Activated CD4-positive, alpha-beta T cell treated with anti-CD3 and anti-CD28 coated beads, Interleukin-2, amount 10 ng/mL, durations not matched to agents 7 days and 5 days (primary cell): ENCODE data around the gene GNG8. TPM values are rescaled to one million over a fixed set of nuclear protein-coding genes. Genes with fewer than 3 reads are reported as not detected.
A peak's percentile ranks its signal among the peaks of the same experiment; 100 is the strongest.

Source experiments
- CTCF ChIA-PET: fragments of 350-600 bp; sonication (Branson Sonifier 250); formaldehyde crosslinking; loops from one replicate; lab custom pipeline; 2021; ENCODE audit warnings: antibody characterized with exemption; lab: Charles Lee
- POLR2A ChIA-PET: fragments of 350-600 bp; sonication (Branson Sonifier 250); formaldehyde crosslinking; loops from one replicate; lab custom pipeline; 2021; ENCODE audit warnings: antibody characterized with exemption; lab: Charles Lee
- DNase-seq: peaks from one replicate; pipeline ENCODE4 v3.0.0-alpha.2; 2020
- H3K27ac Mint-ChIP-seq: one replicate; pipeline ENCODE4 v1.8.0; 2021; ENCODE audit warnings: mild to moderate bottlenecking, moderate library complexity, mixed read lengths
- H3K27me3 Mint-ChIP-seq: one replicate; pipeline ENCODE4 v1.8.0; 2021; ENCODE audit warnings: mixed read lengths
- H3K36me3 Mint-ChIP-seq: one replicate; pipeline ENCODE4 v1.8.0; 2021; ENCODE audit warnings: low read depth, mixed read lengths
- H3K4me1 Mint-ChIP-seq: one replicate; pipeline ENCODE4 v1.8.0; 2021; ENCODE audit warnings: mixed read lengths
- H3K4me3 Mint-ChIP-seq: one replicate; pipeline ENCODE4 v1.8.0; 2021; ENCODE audit warnings: mild to moderate bottlenecking, moderate library complexity, mixed read lengths
- H3K9me3 Mint-ChIP-seq: one replicate; pipeline ENCODE4 v1.8.0; 2021; ENCODE audit warnings: mixed read lengths
- total RNA-seq, 2 experiments: library from RNA; stranded (reverse); gene quantifications; one replicate each; pipeline ENCODE4 v1.2.3, GENCODE V29; 2021

The GNG8 gene
- total RNA-seq, 2 experiments from 2014 or later = not detected

DNA sequence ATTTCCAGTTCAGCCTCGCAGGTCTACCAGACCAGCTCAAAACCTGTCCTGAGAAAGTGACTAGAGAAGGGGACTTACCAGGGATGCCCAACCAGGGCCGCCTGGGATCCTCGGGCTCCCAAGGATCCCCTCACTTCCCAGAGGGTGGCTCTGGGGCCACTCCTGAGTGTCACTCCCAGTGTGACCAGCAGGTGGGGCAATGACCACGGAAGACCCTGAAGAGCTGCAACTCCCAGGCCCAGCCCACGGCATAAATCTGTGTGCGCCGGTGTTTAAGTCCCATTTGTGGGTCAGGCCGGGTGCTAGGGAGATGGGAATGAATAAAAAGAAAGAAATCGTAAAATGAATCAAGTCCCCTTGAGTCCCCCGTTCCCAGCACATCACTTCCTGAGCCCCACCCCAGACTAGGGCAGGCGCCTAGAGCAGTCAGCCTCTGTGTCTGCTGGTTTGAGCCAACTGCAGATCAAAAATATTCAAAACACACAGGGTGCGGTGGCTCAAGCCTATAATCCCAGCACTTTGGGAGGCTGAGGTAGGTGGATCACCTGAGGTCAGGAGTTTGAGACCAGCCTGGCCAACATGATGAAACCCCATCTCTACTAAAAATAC, 21.8 kb downstream of the GNG8 start:
- H3K4me3 Mint-ChIP-seq = no peak overlapping the region
- DNase-seq = peak; percentile 83
- H3K4me1 Mint-ChIP-seq = peaks cover 82% of the 10 kb centered on the region
- H3K9me3 Mint-ChIP-seq = no peaks in the 10 kb centered on the region
- peaks cover 21% of the 10 kb centered on the region for H3K36me3 Mint-ChIP-seq
- peak overlapping the region; percentile 79 for H3K27ac Mint-ChIP-seq
- CTCF ChIA-PET = interaction anchor here (0.7 to 6.5 kb wide), 22 partner anchors 8 to 328 kb away, joined by 3 to 78 read pairs (median 4); partner anchors contain the start of genes CALM3, DACT3 and PTGIR
- POLR2A ChIA-PET = interaction anchor here (0.7 kb wide), 2 partner anchors 20 to 47 kb away, joined by 3 read pairs; partner anchors contain the start of gene DACT3
- H3K27me3 Mint-ChIP-seq = no peaks in the 10 kb centered on the region

GRCh38 chr19:46613525-46613924, 22.5 kb downstream of the GNG8 start:
- Mint-ChIP-seq H3K4me3 (no peak overlapping the region), H3K27ac (peak overlapping the region; percentile 88), H3K27me3 (no peaks in the 10 kb centered on the region), H3K4me1 (peaks cover 81% of the 10 kb centered on the region), H3K9me3 (no peaks in the 10 kb centered on the region), H3K36me3 (peaks cover 28% of the 10 kb centered on the region)
- ChIA-PET CTCF (interaction anchor here (0.6 to 6.5 kb wide), 17 partner anchors 8 to 328 kb away, joined by 3 to 78 read pairs (median 5); partner anchors contain the start of genes CALM3 and DACT3), POLR2A (interaction anchor here (0.7 kb wide), 1 partner anchor 20 kb away, joined by 3 read pairs; no protein-coding TSS in a partner anchor)
- DNase-seq = no peak

GRCh38 chr19:46611776-46612175, 24.2 kb downstream of the GNG8 start:
- peaks cover 74% of the 10 kb centered on the region for H3K4me1 Mint-ChIP-seq
- H3K36me3 Mint-ChIP-seq = peaks cover 43% of the 10 kb centered on the region
- no peaks in the 10 kb centered on the region for H3K9me3 Mint-ChIP-seq
- DNase-seq = no peak
- H3K27ac Mint-ChIP-seq = peak overlapping the region; percentile 92
- POLR2A ChIA-PET = interaction anchor here (0.9 to 2.2 kb wide), 2 partner anchors 10 to 49 kb away, joined by 3 to 26 read pairs; partner anchors contain the start of genes CALM3 and DACT3
- H3K4me3 Mint-ChIP-seq = peak overlapping the region; percentile 53
- CTCF ChIA-PET = interaction anchor here (0.6 to 6.5 kb wide), 9 partner anchors 10 to 216 kb away, joined by 3 to 78 read pairs (median 4); partner anchors contain the start of gene DACT3
- no peaks in the 10 kb centered on the region for H3K27me3 Mint-ChIP-seq

DNA sequence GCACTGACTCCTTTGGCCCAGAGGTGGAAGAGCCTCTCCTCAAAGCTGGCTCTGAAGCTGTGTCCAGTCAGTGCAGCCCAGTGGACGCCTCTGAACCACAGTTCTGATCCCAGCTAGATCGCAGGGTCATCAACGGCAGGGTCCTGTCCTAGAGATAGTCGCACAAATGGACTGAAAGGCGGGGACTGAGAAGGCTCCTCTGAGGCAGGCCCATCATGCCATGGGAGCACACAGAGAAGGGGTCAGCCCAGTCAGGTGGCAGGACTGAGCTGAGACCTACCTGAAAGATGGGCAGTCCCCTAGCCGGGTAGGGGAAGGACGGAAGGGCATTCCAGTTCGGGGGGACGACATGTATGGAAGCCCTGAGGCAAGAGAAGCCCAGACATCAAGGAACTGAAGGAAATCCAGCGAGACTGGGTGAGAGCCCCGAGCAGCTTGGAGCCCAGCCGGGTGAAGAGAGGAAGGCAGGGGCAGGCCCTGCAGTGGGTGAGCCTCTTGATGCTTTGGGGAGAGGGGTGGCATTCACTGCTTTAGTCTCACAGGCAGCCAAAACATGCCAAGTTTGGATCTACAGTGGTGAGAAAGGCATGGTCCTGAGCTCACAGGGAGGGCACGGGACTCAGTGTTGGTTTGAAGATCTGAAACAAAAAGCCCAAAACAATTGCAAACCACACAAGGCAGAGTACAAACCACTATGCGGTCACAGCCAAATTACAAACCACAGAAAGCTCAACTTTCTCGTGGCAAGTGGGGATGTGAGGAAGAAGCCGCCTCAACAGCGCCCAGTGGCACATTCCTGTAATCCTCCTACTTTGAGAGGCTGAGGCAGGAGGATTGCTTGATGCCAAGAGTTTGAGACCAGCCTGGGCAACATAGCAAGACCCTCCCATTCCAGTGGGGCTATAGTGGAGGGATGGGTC, 24.9 kb downstream of the GNG8 start:
- H3K27me3 Mint-ChIP-seq = no peaks in the 10 kb centered on the region
- no peaks in the 10 kb centered on the region for H3K9me3 Mint-ChIP-seq
- H3K4me1 Mint-ChIP-seq = peaks cover 75% of the 10 kb centered on the region
- H3K36me3 Mint-ChIP-seq = peaks cover 48% of the 10 kb centered on the region
- peak overlapping the region; percentile 53 for H3K4me3 Mint-ChIP-seq
- DNase-seq = peak; percentile 65
- POLR2A ChIA-PET = interaction anchor here (0.9 to 2.2 kb wide), 2 partner anchors 10 to 51 kb away, joined by 3 to 26 read pairs; partner anchors contain the start of gene CALM3
- H3K27ac Mint-ChIP-seq = peak overlapping the region; percentile 92
- CTCF ChIA-PET = interaction anchor here (0.6 to 6.5 kb wide), 10 partner anchors 9 to 215 kb away, joined by 3 to 78 read pairs (median 6); partner anchors contain the start of genes CALM3 and DACT3

DNA sequence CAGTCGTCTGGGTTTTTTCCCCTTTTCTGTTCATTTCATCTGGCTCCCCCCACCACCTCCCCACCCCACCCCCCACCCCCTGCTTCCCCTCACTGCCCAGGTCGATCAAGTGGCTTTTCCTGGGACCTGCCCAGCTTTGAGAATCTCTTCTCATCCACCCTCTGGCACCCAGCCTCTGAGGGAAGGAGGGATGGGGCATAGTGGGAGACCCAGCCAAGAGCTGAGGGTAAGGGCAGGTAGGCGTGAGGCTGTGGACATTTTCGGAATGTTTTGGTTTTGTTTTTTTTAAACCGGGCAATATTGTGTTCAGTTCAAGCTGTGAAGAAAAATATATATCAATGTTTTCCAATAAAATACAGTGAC, 25.6 kb downstream of the GNG8 start:
- ChIA-PET POLR2A (interaction anchor here (0.9 to 2.2 kb wide), 2 partner anchors 9 to 52 kb away, joined by 3 to 26 read pairs; partner anchors contain the start of gene CALM3), CTCF (interaction anchor here (1.1 to 6.5 kb wide), 6 partner anchors 10 to 214 kb away, joined by 3 to 78 read pairs (median 8); partner anchors contain the start of genes CALM3 and DACT3)
- Mint-ChIP-seq H3K36me3 (peaks cover 54% of the 10 kb centered on the region), H3K4me3 (peak overlapping the region; percentile 53), H3K4me1 (peaks cover 73% of the 10 kb centered on the region), H3K27ac (peak overlapping the region; percentile 92), H3K27me3 (no peaks in the 10 kb centered on the region), H3K9me3 (no peaks in the 10 kb centered on the region)
- no peak for DNase-seq

DNA sequence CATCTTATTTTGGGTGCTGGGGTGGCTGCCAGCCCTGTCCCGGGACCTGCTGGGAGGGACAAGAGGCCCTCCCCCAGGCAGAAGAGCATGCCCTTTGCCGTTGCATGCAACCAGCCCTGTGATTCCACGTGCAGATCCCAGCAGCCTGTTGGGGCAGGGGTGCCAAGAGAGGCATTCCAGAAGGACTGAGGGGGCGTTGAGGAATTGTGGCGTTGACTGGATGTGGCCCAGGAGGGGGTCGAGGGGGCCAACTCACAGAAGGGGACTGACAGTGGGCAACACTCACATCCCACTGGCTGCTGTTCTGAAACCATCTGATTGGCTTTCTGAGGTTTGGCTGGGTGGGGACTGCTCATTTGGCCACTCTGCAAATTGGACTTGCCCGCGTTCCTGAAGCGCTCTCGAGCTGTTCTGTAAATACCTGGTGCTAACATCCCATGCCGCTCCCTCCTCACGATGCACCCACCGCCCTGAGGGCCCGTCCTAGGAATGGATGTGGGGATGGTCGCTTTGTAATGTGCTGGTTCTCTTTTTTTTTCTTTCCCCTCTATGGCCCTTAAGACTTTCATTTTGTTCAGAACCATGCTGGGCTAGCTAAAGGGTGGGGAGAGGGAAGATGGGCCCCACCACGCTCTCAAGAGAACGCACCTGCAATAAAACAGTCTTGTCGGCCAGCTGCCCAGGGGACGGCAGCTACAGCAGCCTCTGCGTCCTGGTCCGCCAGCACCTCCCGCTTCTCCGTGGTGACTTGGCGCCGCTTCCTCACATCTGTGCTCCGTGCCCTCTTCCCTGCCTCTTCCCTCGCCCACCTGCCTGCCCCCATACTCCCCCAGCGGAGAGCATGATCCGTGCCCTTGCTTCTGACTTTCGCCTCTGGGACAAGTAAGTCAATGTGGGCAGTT, 26.2 kb downstream of the GNG8 start:
- POLR2A ChIA-PET = no interaction called here

DNA sequence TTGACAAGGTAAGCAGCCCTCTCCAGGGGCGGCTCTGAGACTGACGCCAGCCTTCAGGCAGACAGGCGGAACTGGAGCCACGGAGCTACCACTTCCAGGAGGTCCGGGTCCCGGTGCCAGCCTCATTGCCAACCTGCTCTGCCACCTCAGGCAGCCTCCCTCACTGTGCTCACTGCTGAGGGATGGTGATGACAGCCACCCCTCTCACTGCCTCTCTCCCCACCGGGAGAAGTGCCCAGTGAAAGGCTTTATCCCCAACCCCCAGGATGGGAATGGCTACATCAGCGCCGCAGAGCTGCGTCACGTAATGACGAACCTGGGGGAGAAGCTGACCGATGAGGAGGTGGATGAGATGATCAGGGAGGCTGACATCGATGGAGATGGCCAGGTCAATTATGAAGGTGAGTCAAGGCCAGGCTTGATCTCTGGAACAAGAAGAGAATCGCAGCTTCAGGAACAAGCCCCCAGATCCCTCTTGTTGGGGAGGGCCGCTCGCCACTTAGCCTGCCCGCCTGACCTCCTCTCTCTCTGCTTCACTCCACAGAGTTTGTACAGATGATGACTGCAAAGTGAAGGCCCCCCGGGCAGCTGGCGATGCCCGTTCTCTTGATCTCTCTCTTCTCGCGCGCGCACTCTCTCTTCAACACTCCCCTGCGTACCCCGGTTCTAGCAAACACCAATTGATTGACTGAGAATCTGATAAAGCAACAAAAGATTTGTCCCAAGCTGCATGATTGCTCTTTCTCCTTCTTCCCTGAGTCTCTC, 27.2 kb downstream of the GNG8 start:
- Mint-ChIP-seq H3K4me3 (no peak overlapping the region), H3K27ac (peak overlapping the region; percentile 47), H3K9me3 (no peaks in the 10 kb centered on the region), H3K4me1 (peaks cover 70% of the 10 kb centered on the region), H3K27me3 (no peaks in the 10 kb centered on the region), H3K36me3 (peaks cover 54% of the 10 kb centered on the region)
- DNase-seq = no peak
- ChIA-PET POLR2A (interaction anchor here (0.5 kb wide), 1 partner anchor 15 kb away, joined by 3 read pairs; no protein-coding TSS in a partner anchor), CTCF (interaction anchor here (0.9 to 1.0 kb wide), 2 partner anchors 8 to 65 kb away, joined by 3 to 4 read pairs; no protein-coding TSS in a partner anchor)

More for the DNA sequence above, 26.2 kb downstream of the GNG8 start:
- H3K36me3 Mint-ChIP-seq = peaks cover 54% of the 10 kb centered on the region
- DNase-seq = no peak
- H3K4me1 Mint-ChIP-seq = peaks cover 73% of the 10 kb centered on the region
- CTCF ChIA-PET = interaction anchor here (0.6 to 6.5 kb wide), 2 partner anchors 35 to 52 kb away, joined by 3 to 78 read pairs; partner anchors contain the start of gene DACT3
- no peaks in the 10 kb centered on the region for H3K9me3 Mint-ChIP-seq
- H3K27ac Mint-ChIP-seq = peak overlapping the region; percentile 33
- no peak overlapping the region for H3K4me3 Mint-ChIP-seq
- H3K27me3 Mint-ChIP-seq = no peaks in the 10 kb centered on the region

DNA sequence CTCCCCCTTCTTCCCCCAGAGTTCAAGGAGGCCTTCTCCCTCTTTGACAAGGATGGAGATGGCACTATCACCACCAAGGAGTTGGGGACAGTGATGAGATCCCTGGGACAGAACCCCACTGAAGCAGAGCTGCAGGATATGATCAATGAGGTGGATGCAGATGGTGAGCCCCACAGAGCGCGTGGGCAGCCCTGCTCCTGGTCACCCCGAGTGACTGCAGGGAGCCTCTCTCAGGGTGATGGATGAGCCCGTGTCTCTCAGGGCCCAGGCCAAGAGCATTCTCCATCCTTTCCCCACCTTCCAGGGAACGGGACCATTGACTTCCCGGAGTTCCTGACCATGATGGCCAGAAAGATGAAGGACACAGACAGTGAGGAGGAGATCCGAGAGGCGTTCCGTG, 27.8 kb downstream of the GNG8 start:
- Mint-ChIP-seq H3K27ac (no peak overlapping the region), H3K9me3 (no peaks in the 10 kb centered on the region), H3K4me1 (peaks cover 70% of the 10 kb centered on the region), H3K4me3 (no peak overlapping the region), H3K36me3 (peaks cover 59% of the 10 kb centered on the region), H3K27me3 (no peaks in the 10 kb centered on the region)
- POLR2A ChIA-PET = no interaction called here
- CTCF ChIA-PET = interaction anchor here (0.6 to 1.0 kb wide), 3 partner anchors 9 to 105 kb away, joined by 3 to 9 read pairs (median 4); no protein-coding TSS in a partner anchor
- DNase-seq = no peak

- H3K4me1 Mint-ChIP-seq = peaks cover 70% of the 10 kb centered on the region
- CTCF ChIA-PET = interaction anchor here (0.6 to 3.6 kb wide), 4 partner anchors 54 to 875 kb away, joined by 3 to 15 read pairs (median 6); partner anchors contain the start of gene DACT3
- H3K27ac Mint-ChIP-seq = no peak overlapping the region
- H3K4me3 Mint-ChIP-seq = no peak overlapping the region
- POLR2A ChIA-PET = no interaction called here
- no peaks in the 10 kb centered on the region for H3K27me3 Mint-ChIP-seq
- peaks cover 66% of the 10 kb centered on the region for H3K36me3 Mint-ChIP-seq
- H3K9me3 Mint-ChIP-seq = no peaks in the 10 kb centered on the region
- no peak for DNase-seq
These were observed 28.6 kb downstream of the GNG8 start for GRCh38 chr19:46607448-46607841.

DNA sequence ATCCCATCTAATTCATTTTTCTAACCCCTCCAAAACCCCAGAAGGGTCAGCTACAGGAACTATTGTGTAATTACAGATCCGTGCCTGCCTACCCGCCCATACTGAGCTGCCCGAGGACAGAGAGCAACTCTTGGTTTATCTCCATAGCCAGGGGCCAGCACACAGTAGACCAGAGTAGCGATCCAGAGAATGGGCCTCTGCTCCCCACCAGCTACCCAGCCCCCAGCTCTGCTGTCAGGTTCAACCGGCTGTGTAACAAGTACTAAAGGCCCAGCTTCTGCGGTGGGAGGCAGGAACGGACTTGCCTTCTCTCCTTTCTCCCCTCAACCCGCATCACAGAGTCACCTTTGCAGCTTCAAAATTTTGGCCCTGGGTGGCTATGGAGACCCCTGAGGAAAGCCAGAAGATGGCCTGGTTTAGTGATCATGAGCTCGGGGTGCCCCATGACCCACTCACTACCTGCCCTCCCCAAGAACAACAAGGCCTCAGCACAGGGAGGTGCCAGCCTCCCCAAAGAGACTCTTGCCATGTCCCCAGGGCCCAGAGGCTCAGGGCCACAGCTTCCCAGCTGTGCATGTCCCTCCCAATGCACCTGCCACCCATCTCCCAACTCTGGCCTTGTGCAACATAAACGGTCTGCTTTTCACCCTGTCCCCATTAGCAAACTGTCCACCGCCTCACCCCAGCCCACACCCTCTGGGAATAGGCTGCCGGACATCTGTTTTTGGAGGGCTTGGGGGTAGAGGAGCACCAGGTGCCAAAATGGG, 29.1 kb downstream of the GNG8 start:
- H3K4me3 Mint-ChIP-seq = no peak overlapping the region
- H3K9me3 Mint-ChIP-seq = no peaks in the 10 kb centered on the region
- no peak overlapping the region for H3K27ac Mint-ChIP-seq
- ChIA-PET POLR2A (no interaction called here), CTCF (interaction anchor here (0.6 to 3.6 kb wide), 6 partner anchors 8 to 876 kb away, joined by 3 to 15 read pairs (median 5); partner anchors contain the start of gene DACT3)
- no peak for DNase-seq
- no peaks in the 10 kb centered on the region for H3K27me3 Mint-ChIP-seq
- peaks cover 71% of the 10 kb centered on the region for H3K36me3 Mint-ChIP-seq
- peaks cover 64% of the 10 kb centered on the region for H3K4me1 Mint-ChIP-seq
